ENCODE results near the gene ADK. TPM values are rescaled to one million over a fixed set of nuclear protein-coding genes. Genes with fewer than 3 reads are reported as not detected.

Gene ADK
- total and polyA plus RNA-seq, 2 of the 4 experiments (the other 2 are of a cell fraction): 30.6 to 40.9 TPM

GRCh38 chr10:74704629-74705357 is 553.8 kb downstream of the ADK start:
- POLR2A ChIA-PET (ENCODE audit: unreplicated experiment): no interaction called here
- in situ Hi-C loops (cut with MboI; ENCODE audit: low sequenced_read_pairs): no loop called here

More at GRCh38 chr10:74704629-74705357, 553.8 kb downstream of the ADK start:
- H2BK5ac ChIP-seq (ENCODE audit: low read depth, low read length, poor library complexity, severe bottlenecking): no peak overlapping the region
- H2BK15ac ChIP-seq (ENCODE audit: low read depth, low read length): no peak overlapping the region
- no peak overlapping the region for H3K4me2 ChIP-seq (ENCODE audit: low read depth, low read length)
- H4K91ac ChIP-seq (ENCODE audit: insufficient read depth, low read depth, low read length): no peak overlapping the region
- H3K23ac ChIP-seq (ENCODE audit: low read depth, low read length): no peak overlapping the region
- H4K20me1 ChIP-seq (ENCODE audit: insufficient read depth, low read length): no peaks in the 10 kb centered on the region
- H3K27ac ChIP-seq (ENCODE audit: insufficient read depth, low read length): no peak overlapping the region
- CTCF ChIA-PET: no interaction called here
- H2AK9ac ChIP-seq (replicated peaks; ENCODE audit: low read depth, low read length, poor library complexity): no peak overlapping the region
- intact Hi-C loops (cut with micrococcal nuclease) (no loop called here), dilution Hi-C loops (cut with HindIII; ENCODE audit: low sequenced_read_pairs, unreplicated experiment) (no loop called here)
- no peak overlapping the region for H3K4me3 ChIP-seq (ENCODE audit: insufficient read depth, low read depth, low read length)
- H3K14ac ChIP-seq (replicated peaks; ENCODE audit: low read depth, low read length): no peak overlapping the region
- no peaks in the 10 kb centered on the region for H3K9me3 ChIP-seq (ENCODE audit: control insufficient read depth, insufficient read depth, low read length)
- H3K56ac ChIP-seq (ENCODE audit: extremely low read depth, insufficient read depth, low read length): no peak overlapping the region
- H3K9me1 ChIP-seq (ENCODE audit: insufficient read depth, low read length): no peaks in the 10 kb centered on the region; the same call in 1 of the 2 replicates
- H4K8ac ChIP-seq (ENCODE audit: low read depth in 2 of 2, low read length in 2 of 2): no peak overlapping the region
- H4K5ac ChIP-seq (ENCODE audit: low read depth, low read length): no peak overlapping the region
- no peak overlapping the region for H2AK5ac ChIP-seq (ENCODE audit: low read depth, low read length)
- ATAC-seq (ENCODE audit: low read depth) (no peak), DNase-seq (peak; percentile 30)
- BruUV-seq (replicated peaks): no TSS peak
- H3K9ac ChIP-seq (ENCODE audit: low read depth, low read length): no peak overlapping the region
- no peaks in the 10 kb centered on the region; the same call in 1 of the 2 replicates for H3K36me3 ChIP-seq (ENCODE audit: control insufficient read depth, insufficient read depth, low read length)
- H2AFZ ChIP-seq (replicated peaks; ENCODE audit: low read length, poor library complexity): no peak overlapping the region
- no peak overlapping the region for H3K18ac ChIP-seq (ENCODE audit: low read depth, low read length)
- no peak overlapping the region for H2BK120ac ChIP-seq (ENCODE audit: low read depth, low read length)
- no peaks in the 10 kb centered on the region; a peak in 1 of 4 replicates for H3K79me1 ChIP-seq (ENCODE audit: low read depth in 1 of 2, low read length in 2 of 2)
- H2BK20ac ChIP-seq (ENCODE audit: low read depth, low read length): no peak overlapping the region
- no CpG with 5 or more reads among the region's 3 CpGs for WGBS, 2 experiments (ENCODE audit: extremely low coverage in 2 of 2, insufficient read length in 1 of 2)
- H3K4me1 ChIP-seq (ENCODE audit: control insufficient read depth, insufficient read depth, low read length): no peaks in the 10 kb centered on the region
- no peak overlapping the region for H3K4ac ChIP-seq (ENCODE audit: low read depth, low read length)
- H3K27me3 ChIP-seq (ENCODE audit: control insufficient read depth, insufficient read depth, low read length): no peaks in the 10 kb centered on the region
- TF ChIP-seq MAFK (IDR thresholded peaks at IDR 0.05; ENCODE audit: low read depth, low read length): no peak
- TF ChIP-seq RCOR1 (IDR thresholded peaks at IDR 0.05; ENCODE audit: insufficient replicate concordance, low read length): no peak
- TF ChIP-seq FOS (IDR thresholded peaks at IDR 0.05; ENCODE audit: low read depth, low read length): no peak

All from IMR-90 (cell line).